GM21737 (cell line): ENCODE results near the gene PTPN14.

Source experiments
- ATAC-seq: cut with Tn5 transposase; IDR thresholded peaks from one replicate; pipeline ENCODE4 v1.9.1; 2021; ENCODE audit warnings: mild to moderate bottlenecking, moderate library complexity; ENCODE audit not compliant: unreplicated experiment

PTPN14 gene

GRCh38 chr1:214569357-214570004 lies 18.1 kb upstream of the PTPN14 start:
- no peak for ATAC-seq

- ATAC-seq = no peak
Measured at GRCh38 chr1:214568328-214568727, 16.9 kb upstream of the PTPN14 start.

- ATAC-seq = no peak
Measured at GRCh38 chr1:214567481-214567980, 16.1 kb upstream of the PTPN14 start.

- ATAC-seq = no peak
Measured at GRCh38 chr1:214566158-214567104, 15.0 kb upstream of the PTPN14 start.

- no peak for ATAC-seq
Measured at GRCh38 chr1:214565310-214565709, 13.9 kb upstream of the PTPN14 start.

GRCh38 chr1:214563881-214564280 lies 12.5 kb upstream of the PTPN14 start:
- no peak for ATAC-seq

- no peak for ATAC-seq
Measured at GRCh38 chr1:214557952-214558735, 6.7 kb upstream of the PTPN14 start.

- no peak for ATAC-seq
Measured at GRCh38 chr1:214553142-214553710, 1.8 kb upstream of the PTPN14 start.

GRCh38 chr1:214552174-214552608 lies 789 bp upstream of the PTPN14 start:
- ATAC-seq = no peak

- ATAC-seq = no peak
Measured at GRCh38 chr1:214550857-214551435, 456 bp downstream of the PTPN14 start.

- ATAC-seq = no peak
Measured at GRCh38 chr1:214550013-214550856, 1.2 kb downstream of the PTPN14 start.

- no peak for ATAC-seq
Measured at GRCh38 chr1:214549604-214550003, 1.8 kb downstream of the PTPN14 start.

GRCh38 chr1:214548988-214549387 lies 2.4 kb downstream of the PTPN14 start:
- no peak for ATAC-seq

GRCh38 chr1:214548271-214548670 lies 3.1 kb downstream of the PTPN14 start:
- no peak for ATAC-seq

- ATAC-seq = no peak
Measured at GRCh38 chr1:214547747-214548146, 3.7 kb downstream of the PTPN14 start.

- ATAC-seq = no peak
Measured at GRCh38 chr1:214546886-214547641, 4.3 kb downstream of the PTPN14 start.

- no peak for ATAC-seq
Measured at GRCh38 chr1:214546084-214546483, 5.3 kb downstream of the PTPN14 start.

GRCh38 chr1:214545293-214545692 lies 6.1 kb downstream of the PTPN14 start:
- no peak for ATAC-seq

- no peak for ATAC-seq
Measured at GRCh38 chr1:214544791-214545190, 6.6 kb downstream of the PTPN14 start.
